GM18873 (cell line): ENCODE data around the gene RGS9.

Source experiments
- ATAC-seq: cut with Tn5 transposase; IDR thresholded peaks from one replicate; pipeline ENCODE4 v1.9.1; 2021; ENCODE audit warnings: mild to moderate bottlenecking, moderate library complexity, moderate number of reproducible peaks; ENCODE audit not compliant: unreplicated experiment, low FRiP score

RGS9 gene

GRCh38 chr17:65236321-65236720 lies 99.2 kb downstream of the RGS9 start:
- no peak for ATAC-seq

- no peak for ATAC-seq
These were observed 106.9 kb downstream of the RGS9 start for GRCh38 chr17:65243838-65244625.

DNA sequence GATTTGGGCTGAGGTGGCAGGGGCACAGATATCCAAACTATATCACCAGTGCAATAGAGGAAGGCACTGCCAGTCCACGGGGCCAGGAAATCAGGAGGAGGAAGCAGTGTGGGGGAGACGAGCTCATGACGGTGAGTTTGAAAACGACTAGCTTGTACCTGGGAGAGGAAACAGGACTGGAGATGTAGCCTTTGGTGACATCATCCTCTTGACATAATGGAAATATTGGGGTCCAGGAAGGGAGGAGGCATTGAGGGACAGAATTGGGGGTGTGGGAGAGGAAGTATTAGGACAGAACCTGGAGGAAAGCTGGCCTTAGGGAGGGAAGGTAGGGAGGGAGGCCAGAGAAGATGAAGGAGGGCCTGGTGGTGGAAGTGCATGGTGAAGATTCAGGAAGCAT lies 109.1 kb downstream of the RGS9 start:
- ATAC-seq, result no peak

DNA sequence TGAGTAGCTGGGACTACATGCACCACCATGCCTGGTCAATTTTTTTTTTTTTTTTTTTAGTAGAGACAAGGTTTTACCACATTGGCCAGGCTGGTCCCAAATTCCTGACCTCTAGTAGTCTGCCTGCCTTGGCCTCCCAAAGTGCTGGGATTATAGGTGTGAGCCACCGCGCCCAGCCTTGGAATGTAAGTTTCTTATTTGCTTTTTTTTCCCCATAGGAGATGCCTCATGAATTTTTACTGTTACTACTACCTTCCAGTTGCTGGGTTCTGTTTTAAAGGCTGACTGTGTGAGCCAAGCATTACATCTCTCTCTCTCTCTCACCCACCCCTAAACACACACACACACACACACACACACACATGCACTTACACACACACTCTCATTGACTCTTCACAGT lies 112.6 kb downstream of the RGS9 start:
- no peak for ATAC-seq

DNA sequence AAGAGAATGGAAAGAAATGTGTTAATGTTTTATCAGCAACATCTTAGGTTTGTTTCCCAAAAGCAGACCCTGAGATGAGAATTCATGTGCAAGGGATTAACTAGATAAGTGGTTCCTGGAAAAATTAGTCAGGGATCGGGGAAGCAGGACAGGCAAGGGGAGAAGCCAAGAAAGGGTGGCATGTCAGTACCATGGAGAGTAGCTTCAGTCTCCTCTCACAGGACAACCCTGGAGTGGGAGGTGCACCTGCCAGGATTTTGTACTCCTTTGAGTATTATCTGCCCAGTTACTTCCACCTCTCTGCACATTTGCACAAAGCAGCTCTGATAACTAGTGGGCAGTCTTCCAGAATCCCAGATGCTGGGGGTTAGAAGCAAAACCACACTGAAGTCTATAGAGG lies 117.0 kb downstream of the RGS9 start:
- ATAC-seq, result no peak

GRCh38 chr17:65259281-65259680 lies 122.1 kb downstream of the RGS9 start:
- ATAC-seq, result no peak

- ATAC-seq, result no peak
These were observed 122.7 kb downstream of the RGS9 start for GRCh38 chr17:65259696-65260485.

GRCh38 chr17:65260626-65261025 lies 123.5 kb downstream of the RGS9 start:
- no peak for ATAC-seq

DNA sequence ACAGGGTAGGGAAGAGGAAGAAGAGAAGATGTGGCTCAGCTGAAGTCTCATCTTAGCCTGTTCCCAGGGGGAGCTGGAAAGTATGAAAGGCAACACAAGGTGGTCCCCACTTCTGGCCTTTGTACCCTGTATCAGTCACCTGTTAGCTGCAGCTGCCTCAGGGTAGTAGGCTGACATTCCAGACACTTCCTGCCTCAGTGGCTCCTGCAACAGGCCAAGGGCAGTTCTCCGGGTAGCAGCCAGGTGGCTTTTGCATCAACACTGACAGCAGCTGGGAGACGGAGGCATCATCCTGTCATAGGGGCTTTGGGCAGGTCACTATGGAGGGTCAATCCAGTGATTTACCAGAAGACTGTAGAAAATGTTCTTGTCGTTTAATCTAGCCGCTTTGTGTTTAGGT lies 124.0 kb downstream of the RGS9 start:
- no peak for ATAC-seq

DNA sequence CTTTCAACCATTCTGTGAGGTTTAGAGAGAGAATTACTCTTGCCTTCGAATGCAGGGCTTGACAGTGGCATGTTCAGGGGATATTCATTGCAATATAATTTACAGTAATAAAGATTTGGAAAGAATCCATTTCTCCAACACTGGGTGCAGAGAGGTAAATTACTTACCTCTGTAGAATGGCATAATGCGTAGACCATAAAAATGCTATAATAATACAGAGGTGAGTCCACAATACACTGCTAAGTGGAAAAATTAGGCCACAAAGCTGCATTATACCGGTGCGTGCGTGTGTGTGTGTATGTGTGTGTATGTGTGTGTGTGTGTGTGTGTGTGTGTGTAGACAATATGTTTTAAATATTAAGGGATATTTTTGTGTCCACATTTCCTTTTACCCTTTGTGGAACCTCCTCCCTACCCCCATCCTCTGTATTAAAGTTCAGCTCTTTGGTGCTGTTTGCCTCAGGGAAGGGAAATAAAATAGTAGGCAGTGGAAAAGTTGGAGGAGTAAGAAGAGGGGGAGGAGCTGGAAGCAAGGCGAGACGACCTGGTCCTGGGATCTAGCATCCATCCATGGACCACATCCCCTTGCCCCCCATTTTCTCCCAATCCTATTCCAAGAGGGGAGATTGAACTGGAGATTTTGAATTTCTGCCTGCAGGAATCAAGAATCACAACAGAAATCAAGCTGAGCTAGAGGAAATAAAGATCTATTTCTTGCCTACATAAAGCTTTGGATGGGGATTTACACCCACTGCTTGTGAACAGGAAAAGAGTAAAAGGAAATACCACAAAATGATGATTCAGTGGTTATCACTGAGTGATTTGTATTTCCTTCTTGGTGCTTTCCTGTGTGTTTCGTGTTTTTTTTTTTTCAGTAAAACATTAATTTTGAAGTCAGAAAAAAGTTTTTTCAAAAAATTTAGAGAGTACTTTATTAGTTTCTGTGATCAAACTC lies 124.8 kb downstream of the RGS9 start:
- ATAC-seq, result no peak

GRCh38 chr17:65265276-65265675 lies 128.1 kb downstream of the RGS9 start:
- no peak for ATAC-seq

GRCh38 chr17:65268832-65269231 lies 131.7 kb downstream of the RGS9 start:
- ATAC-seq, result no peak

GRCh38 chr17:65270499-65271253 lies 133.5 kb downstream of the RGS9 start:
- no peak for ATAC-seq

GRCh38 chr17:65271296-65271695 lies 134.1 kb downstream of the RGS9 start:
- no peak for ATAC-seq
